NCI-H2227 (cell line): Measurements from ENCODE around the gene ZBTB7C.

Source experiments
- DNase-seq: peaks from one replicate; lab custom pipeline; 2025; ENCODE audit not compliant: unreplicated experiment; lab: John Stamatoyannopoulos, UW

ZBTB7C gene

DNA sequence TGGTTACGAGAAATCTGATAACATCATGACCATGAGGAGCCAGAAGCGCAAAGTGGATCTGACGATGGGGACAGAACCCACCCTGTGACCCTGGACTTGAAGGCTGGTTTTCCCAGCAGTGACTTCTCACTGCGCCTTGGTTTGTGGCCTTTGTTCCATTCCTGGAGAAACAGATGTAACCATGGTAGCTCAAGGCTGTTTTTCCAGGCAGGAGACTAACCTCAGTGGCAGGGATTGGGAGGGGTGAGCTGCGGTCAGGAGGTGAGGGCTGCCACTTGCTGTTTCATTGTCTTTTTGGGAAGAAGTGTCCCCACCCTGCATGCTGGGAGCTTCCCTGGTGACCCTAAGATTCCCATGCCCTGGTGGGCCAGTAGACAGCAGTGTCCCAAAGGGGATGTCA is 362.3 kb downstream of the ZBTB7C start:
- no peak for DNase-seq

DNA sequence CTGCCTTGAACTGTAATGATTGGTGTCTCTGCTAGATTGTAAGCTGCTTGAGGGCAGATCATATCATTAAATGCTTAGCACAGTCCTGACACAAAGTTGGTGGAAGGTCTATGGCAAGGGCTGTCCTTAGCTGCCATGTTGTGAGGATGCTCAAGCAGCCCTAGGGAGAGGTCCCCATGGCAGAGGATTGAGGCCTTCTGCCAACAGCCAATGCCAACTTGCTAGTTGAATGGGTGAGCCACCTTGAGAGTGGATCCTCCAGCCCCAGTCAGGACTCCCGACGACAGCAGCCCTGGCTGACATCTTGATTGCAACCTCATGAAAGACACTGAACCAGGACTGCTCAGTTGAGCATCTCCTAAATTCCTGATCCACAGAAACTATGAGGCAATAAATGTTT is 363.4 kb downstream of the ZBTB7C start:
- no peak for DNase-seq

DNA sequence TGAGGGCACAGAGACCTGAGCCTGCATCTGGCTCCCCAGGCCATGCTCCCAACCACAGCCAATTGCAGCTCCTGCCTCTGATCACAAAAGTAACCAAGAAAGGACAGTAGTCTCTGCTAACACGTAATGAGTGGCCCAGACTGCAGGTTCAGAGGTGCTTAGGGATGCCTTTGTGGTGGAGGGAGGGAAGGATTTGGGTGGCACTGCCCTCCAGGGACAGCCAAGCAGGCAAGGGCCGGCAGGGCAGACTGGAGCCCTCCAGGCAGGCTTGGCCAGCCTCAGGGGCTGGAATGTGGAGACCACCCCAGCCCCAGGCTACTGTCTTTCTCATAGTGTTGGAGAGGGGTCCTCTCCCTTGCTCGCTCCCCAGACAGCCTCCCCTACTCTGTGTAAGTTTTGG is 364.2 kb downstream of the ZBTB7C start:
- no peak for DNase-seq

DNA sequence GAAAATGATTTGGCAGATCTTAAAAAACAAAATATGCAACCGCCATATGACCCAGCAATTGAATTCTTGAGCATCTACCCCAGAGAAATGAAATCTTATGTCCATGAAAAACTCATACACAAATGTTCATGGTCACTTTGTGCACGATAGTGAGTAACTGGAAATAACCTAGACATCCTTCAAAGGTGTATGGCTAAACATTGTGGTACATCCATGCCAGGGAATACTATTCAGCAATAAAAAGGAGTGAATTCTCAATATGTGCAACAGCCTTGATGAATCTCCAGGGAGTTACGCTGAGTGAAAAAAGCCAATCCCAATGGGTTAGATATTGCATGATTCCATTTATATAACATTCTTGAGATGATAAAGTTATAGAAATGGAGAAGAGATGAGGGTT is 366.0 kb downstream of the ZBTB7C start:
- no peak for DNase-seq

DNA sequence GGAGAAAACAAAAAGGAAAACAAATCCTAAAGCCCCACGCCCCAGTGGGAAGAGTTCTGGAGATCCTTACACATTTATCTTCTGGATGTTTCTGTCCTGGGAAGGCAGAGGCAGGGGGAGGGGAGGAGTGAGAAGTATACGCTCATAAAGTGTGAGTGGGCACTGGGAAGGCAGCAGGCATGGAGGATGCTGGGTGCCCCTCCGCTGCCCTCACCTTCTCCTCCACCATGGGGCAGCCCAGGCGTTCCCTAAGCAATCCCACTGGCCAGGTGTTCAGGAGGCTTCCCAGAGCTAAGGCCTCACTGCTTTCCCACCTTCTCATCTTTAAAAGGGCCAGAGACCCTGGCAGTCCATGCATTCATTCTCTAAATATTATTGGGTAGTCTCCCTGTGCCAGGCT is 366.8 kb downstream of the ZBTB7C start:
- DNase-seq, result no peak

DNA sequence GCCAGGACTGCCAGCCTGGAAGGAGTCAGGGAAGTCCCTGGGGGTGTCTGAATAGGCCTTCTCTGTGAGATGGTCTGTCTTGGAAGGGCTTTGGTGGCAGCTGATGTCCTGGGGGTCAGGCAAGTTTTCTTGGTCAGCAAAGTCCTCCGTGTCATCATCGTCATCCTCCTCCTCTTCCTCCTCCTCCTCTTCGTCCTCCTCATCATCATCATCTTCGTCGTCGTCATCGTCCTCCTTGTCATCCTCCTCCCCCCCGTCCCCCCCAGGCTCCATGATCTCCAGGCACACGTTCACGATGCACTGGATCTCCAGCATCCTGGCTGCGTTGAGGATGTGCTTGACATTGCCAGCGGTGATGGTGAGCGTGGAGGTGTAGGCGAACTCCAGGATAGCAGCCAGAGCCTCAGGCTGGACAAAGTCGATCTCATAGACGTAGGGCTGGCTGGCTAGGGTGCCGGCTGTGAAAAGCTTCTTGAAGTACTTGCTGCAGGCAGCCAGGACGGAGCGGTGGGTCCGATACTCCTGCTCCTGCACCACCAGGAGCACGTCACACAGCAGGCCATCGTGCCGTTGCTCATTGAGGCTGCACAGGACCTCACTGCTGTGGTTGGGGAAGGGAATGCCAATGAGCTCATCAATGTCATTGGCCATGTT is 368.6 kb downstream of the ZBTB7C start:
- DNase-seq, result no peak

DNA sequence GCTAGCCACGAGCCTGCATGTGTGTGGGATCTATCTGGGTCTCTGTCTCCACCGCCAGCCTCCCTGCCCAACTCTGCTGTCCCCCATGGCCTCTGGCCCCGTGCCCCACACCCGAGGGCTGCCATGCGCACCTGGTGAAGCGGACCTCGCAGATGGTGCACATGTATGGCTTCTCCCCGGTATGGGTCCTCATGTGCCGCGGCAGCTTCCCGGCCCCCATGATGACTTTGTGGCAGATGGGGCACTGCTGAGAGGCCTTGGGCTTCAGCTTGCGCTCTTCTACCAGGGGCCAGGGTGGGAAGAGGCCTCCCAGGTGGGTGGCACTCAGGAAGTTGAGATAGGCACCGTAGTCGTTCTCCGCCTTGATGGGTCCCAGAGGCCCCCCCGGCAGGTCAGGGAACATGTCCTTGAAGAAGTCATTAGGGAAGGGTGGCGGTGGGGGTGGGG is 369.4 kb downstream of the ZBTB7C start:
- DNase-seq, result no peak

DNA sequence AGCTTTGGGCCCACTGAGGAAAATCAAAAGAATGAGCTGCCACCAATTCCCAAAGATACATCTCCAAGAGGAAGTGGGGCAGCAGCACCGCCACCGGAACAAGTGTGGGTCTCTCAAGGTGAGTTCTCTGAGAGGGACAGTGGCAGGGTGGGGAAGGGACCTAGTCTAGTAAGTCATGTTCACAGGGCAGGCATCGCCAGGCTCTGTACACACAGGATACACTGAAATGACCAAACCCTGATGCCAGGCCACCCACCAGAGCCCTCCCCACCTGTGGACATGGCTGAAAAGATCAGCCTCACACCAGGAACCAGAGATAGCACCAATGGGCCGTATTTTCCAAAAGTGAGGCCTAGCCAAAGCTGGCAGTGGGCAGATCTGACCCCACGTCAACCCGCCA is 370.5 kb downstream of the ZBTB7C start:
- DNase-seq, result no peak

DNA sequence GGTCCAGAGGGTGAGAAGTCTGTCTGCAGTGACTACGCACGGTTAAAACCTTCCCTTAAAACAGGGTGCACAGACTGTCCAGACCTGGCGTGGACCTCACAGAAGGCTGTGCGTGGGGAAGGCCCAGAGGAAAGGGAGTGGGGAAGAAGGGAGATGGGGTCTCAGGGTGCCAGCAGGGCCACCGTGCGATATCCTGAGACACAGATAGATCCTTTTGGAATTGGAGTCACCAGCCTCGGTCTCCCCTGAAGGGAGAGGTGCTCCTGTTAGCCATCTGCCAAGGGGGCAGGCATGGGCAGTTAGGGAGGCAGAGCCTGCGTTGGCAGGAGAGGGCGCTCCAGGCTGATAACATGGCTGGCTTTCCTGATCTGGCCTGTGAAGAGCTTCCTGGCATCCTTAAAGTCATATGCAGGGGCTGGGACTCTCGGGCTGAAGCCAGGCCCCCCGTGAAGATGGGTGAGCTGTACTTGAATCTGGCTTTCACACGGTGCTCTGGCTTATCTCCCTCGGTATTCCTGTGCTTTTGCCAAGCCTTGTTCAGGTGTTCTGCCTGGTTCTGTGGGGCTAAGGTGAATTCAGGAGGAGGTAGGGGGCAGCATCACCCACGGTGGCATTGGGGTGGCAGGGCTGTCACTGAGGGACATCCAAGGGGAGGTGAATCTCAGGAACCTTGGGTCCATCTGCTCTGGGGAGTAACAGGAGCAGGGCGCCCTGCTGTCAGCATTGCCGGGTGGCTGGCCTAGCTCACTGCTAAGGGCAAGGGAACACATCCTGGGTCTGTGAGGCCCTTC is 371.5 kb downstream of the ZBTB7C start:
- DNase-seq, result no peak

DNA sequence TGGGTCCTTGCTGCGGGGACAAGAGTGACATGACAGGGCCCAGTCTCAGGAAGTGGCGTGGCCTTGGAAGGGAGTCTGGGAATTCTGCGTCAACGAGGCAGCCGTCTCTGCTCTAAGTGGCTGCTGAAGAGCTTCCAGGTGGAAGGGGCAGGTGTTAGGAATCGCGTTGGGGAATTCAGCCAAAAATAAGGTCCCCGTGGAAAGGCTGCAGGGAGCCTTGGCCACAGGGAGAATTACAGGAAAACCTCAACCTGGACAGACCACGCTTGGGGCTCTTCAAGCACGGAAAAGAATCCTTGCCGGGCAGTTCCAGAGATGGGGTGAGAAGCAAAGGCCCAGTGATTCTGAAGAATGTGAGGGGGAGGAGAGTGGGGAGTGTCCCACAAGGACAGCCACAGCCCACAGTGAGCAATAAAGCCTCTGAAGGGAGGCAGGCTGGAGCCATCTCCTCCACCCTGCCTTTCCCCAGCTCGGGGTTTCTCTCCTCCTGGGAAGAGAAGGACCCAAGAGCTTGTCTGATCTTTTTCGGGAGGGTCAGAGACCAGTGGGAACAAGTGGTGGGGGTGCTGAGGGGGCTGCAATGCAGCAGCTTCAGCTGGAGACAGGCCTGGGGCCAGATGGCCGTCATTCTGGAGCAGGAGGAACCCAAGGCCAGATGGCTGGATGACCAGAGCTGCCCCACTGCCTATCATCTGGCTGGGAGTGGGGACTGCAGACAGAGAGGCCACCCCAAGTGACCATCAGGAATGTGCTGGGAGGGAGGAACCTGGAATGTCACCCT is 372.4 kb downstream of the ZBTB7C start:
- DNase-seq, result no peak

DNA sequence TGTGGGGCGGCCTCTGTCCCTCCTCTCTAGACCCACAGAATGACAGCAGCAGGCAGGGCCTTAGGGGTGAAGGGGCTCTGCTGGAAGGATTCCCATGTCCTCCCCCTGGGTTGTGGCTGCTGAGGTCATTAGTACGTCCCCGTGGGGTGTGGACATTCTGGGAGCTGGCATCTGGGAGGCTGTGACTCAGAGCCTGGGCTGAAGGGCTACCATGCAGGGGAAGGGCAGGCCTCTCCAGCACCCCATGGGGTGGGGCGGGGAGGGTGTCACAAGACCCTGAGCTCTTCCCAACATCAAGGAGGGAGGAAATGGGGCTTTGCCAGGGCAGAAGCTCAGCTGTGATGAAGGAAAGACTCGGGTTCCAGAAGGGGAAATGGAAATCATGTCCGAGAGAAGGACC is 373.0 kb downstream of the ZBTB7C start:
- DNase-seq, result no peak

DNA sequence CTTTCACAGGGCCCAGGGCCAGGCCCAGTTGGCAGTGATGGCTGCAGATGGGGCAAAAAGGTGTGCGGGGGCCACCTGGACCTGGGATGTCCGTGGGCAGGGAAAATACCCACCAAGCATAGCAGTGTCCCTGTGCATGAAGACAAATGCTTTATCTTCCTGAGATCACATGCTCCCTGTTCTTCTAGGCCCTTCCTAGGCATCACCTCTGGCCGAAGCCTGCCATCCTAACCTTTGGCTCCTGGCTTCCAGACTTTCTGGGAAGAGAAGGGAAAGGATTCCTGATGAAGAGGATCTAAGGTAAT is 373.7 kb downstream of the ZBTB7C start:
- DNase-seq, result no peak

DNA sequence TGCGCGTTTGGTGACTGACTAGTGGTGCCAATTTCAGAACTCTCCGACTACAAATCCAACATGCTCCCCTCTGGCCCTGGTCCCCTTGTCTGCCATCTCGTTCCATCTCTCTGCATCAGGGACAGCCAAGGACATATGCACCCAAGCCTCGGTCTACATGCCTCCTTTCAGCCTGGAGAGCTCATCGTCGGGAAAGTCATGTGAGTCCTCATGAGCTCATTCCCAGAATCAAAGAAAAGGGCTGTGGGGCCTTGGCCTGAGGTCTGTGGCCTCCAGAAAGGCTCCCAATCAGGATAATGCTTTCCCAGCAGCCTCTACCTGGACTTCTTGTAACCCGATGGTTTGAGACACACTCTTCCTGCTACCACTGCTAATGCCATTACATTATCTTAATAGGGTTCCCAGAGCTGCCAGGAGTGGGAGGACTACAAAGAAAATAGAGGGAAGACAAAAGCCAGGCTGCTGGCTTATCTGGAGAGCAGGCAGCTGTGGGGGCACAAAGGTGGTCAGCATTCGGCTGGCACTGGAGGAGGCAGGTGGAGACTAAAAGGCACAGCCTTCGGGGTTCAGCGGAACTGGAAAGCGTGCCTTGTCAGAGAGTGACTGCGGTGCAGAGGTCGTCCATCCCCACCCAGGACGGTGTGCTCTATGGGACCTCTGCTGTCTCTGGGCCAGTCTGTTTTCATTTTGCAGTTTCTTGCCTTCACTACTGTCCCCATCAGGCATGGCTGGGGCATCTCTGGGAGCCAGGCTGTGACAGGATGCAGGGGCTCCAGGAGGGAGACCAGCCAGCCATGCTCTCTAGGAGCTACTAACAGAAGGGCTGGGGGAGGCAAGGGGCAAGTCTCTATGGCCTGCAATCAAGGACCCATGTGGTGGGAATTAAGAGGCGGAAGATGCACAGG is 374.3 kb downstream of the ZBTB7C start:
- no peak for DNase-seq

DNA sequence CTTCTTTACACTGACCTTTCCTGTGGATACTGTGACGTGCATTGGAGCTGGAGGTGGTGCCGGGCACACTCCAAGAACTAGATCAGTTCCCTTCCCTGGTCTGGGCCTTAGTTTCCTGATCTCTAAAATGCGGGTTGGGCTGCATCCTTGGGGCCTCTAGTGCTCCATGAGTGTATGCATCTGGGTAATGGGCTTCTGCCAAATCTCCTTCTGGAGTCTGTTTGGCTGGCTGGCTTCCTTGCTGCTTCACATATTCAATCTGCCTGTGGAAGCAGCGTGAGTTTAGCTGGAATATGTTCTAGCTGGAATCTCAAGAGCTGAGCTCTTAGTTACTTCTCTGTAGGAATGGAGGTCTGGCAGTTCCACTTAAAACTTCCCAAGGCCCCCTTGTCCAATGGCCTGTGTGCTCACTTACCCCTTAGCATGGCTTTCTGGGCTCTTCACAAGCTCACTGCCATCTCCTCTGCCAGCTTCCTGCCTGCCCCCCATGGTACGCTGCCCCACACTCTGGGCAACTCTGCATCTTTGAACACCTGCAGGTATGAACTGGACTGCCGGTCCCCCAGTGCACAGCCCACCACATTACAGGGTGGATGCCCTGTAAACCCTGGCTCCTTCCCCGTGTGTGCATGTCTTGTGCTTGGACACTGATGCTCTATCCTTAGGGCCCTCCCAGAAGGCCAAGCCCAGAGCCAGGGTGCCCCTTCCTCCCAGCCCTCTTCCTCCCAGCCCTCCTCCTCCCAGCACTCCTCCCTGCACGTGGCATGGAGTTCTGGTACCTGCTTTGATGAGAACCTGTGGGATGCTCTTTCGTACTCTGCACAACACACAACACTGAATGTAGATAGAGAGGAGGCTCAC is 375.2 kb downstream of the ZBTB7C start:
- no peak for DNase-seq

DNA sequence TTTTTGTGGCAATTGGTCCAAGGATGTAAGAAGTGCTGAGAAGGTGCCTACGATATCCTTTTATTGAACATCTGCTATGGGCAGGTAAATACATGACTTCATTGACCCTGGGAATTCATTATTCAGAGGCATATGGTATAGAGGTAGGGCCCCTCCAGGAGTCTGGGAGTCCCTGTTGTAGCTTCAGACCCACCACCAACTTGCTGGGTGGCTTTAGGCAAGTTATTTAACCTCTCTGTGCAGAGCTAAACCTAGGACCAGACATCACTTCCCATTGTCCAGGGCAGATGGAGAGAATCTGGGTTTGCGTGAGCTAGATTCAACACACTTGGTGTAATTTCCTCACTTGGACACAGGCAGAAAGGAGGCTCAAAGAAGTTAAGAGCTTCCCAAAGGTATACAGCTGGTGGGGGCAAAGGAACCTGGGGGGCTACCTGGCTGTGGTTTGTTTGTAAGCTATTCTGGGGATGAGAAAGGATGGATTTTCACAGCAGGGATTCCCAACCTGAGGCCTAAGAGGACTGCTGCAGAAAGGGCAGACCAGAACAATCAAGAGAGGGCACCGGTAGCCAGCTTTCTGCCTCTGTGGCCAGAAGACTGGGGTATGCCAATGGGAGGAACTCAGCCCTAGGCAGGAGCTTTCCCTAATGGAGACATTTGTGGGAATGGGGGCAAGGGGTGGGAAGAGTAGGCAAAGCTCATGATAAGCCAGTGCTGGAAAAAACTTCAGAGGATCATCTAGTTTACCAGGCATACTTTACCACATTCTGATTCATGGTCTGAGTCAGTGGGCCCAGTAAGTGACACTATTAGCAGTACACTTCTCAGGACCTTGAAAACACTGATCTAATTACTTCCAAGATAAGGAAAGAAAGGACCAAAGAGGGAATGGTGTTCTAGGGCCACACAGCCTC is 376.1 kb downstream of the ZBTB7C start:
- DNase-seq, result no peak

DNA sequence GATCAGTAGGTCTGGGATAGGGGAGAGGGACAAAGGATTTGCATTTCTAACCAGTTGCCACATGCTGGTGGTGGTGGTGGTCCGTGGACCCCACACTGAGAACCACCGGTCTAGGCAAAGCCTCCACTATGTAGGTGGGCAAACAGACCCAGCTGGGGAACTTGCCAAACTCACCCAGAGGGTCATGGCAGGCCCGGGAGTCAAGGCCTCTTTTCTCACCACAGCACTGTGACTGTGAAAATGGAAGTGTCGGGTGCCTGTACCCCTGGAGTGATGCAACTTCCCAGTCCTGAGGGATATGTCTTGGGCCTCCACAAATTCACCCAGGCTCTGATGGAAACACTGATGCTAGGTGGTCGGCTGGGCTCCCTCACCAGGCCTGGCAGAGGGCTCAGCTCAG is 377.5 kb downstream of the ZBTB7C start:
- no peak for DNase-seq

DNA sequence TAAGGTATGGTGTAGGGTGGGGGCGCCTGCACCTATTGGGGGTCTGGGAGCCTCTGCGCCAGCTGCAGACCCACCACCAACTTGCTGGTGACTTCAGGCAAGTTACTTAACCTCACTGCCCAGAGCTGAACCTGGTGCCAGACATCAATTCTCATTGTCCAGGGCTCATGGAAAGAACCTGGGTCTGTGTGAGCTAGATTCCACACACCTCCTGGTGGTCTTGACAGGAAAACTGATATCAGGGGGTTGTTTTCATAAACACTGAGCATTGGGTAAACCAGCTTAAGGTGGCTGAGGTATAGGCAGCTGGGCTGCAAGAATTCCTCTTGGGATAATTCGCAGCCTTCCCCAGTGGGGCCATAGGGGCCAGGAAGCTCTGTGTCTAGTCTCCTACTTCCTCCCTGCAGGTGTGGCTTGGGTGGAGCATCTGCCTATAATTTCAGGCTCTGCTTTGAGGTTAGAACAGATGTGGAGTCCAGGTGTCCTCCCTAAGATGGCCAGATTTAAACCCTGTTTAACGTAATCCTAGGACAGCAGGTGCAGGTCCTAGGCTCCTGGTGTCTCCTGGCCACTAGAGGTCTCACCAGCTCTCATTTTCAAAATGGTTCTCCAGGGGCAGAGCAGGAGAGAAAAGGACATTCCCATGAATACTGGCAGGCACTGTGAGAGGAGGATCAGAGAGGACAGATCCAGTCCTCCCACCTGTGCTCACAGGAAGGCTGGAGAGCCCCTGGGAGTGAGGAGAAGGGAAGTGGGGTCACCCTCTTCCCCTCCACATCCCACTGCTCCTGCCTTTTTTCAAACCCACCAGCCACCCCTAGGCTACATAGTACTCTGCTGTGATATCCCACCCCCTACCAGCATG is 378.3 kb downstream of the ZBTB7C start:
- DNase-seq, result peak; percentile 81

DNA sequence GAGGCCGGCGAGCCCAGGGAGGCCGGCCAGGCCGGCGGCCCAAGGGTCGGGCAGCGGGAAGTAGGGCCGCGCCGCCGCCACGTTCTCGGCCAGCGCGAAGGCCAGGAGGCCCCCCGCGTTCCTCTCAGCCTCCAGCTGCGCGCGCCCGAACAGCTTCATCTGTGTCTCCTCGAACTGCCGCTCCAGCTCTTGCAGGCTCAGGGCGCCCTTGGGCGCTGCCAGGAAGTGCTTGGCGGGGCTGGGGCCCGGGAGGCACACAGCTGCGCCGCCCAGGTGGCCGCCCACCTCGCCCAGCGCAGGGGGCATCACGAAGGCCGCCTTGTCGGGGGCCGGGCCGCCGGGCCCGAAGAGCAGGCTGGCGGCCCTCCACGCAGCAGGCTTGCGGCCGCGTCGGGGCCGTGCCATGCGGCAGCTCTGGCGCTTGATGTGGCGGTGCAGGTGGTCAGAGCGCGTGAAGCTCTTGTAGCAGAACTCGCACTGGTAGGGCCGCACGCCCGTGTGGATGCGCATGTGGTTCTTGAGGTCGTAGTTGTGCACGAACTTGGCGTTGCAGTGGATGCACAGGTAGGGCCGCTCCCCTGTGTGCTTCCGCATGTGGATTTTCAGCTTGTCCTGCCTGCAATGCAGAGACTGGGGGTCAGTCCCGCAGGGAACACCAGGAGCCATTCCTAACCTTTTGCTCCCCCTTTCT is 379.7 kb downstream of the ZBTB7C start:
- no peak for DNase-seq
